Inferior parietal cortex (tissue), 1 donor: ENCODE data around the gene RASGEF1C.

Source experiments
- DNase-seq: peaks from one replicate; pipeline ENCODE4 v3.0.0-alpha.2; 2016; ENCODE audit errors: extremely low spot score

The RASGEF1C gene

GRCh38 chr5:180160215-180160614, 48.8 kb downstream of the RASGEF1C start:
- no peak for DNase-seq

GRCh38 chr5:180159756-180160155, 49.3 kb downstream of the RASGEF1C start:
- DNase-seq: no peak

- DNase-seq: no peak
These were observed 51.1 kb downstream of the RASGEF1C start for GRCh38 chr5:180157866-180158265.

GRCh38 chr5:180156141-180156540, 52.9 kb downstream of the RASGEF1C start:
- DNase-seq: no peak

- no peak for DNase-seq
These were observed 53.6 kb downstream of the RASGEF1C start for GRCh38 chr5:180155365-180155926.

- no peak for DNase-seq
These were observed 54.1 kb downstream of the RASGEF1C start for GRCh38 chr5:180154821-180155364.

GRCh38 chr5:180153991-180154390, 55.0 kb downstream of the RASGEF1C start:
- DNase-seq: no peak

GRCh38 chr5:180153099-180153498, 55.9 kb downstream of the RASGEF1C start:
- no peak for DNase-seq

GRCh38 chr5:180143656-180144364, 65.2 kb downstream of the RASGEF1C start:
- DNase-seq: no peak

GRCh38 chr5:180142824-180143610, 66.0 kb downstream of the RASGEF1C start:
- DNase-seq: no peak

GRCh38 chr5:180142021-180142765, 66.8 kb downstream of the RASGEF1C start:
- DNase-seq: no peak

GRCh38 chr5:180141068-180141660, 67.8 kb downstream of the RASGEF1C start:
- no peak for DNase-seq

- no peak for DNase-seq
These were observed 68.4 kb downstream of the RASGEF1C start for GRCh38 chr5:180140571-180140970.

GRCh38 chr5:180140079-180140554, 68.9 kb downstream of the RASGEF1C start:
- DNase-seq: no peak

GRCh38 chr5:180139731-180140055, 69.3 kb downstream of the RASGEF1C start:
- no peak for DNase-seq

GRCh38 chr5:180138976-180139730, 69.9 kb downstream of the RASGEF1C start:
- DNase-seq: no peak

- DNase-seq: no peak
These were observed 70.6 kb downstream of the RASGEF1C start for GRCh38 chr5:180138214-180138975.

- DNase-seq: no peak
These were observed 71.4 kb downstream of the RASGEF1C start for GRCh38 chr5:180137401-180138213.
